NCI-H2029 treated with DMSO at 0.1 percent for 48 hours (cell line): Measurements from ENCODE around the gene RPL32.
A peak's percentile ranks its signal among the peaks of the same experiment; 100 is the strongest.
"Not testable (repeated sequence)": the region's sequence is repeated elsewhere in the genome, so short reads cannot be mapped to it uniquely, and the experiment has no call there.

Experiments used
- DNase-seq: peaks from one replicate; lab custom pipeline; 2025; lab: John Stamatoyannopoulos, UW

The RPL32 gene

GRCh38 chr3:12808587-12808986 lies 32.8 kb downstream of the RPL32 start:
- no peak for DNase-seq

DNA sequence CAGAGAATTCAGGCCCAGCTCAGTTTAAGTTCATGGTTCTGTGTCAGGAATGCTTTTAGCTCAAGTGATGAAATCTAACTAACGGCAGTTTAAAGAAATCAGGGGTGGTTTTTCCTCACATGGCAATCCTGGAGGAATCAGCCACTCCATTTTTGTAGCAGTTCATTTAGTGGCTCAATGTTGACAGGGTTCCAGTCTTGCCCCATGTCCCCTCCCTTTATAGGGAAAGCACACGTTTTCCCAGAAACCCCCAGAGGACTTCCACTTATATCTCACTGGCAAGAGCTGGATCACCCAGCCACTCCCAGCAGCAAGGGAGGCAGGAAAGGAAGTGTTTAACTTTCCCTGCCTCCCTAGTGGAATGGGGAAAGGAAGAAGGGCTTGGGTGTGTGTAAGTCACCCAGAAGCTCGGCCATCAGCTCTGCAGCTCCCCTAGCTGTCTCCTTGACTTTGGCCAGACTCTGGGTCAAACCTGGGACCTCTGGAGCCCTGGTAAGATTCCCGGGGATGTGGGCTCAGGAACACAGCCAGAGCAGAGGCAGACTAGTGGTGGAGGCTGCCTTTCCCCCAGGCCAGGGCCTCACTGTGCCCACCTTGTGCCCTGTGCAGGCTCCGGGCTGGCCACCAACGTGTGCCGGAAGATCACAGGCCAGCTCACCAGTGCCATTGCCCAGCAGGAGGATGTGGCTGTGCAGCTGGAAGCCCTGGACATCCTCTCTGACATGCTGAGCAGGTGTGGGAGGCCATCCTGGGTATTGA lies 33.6 kb downstream of the RPL32 start:
- no peak for DNase-seq

DNA sequence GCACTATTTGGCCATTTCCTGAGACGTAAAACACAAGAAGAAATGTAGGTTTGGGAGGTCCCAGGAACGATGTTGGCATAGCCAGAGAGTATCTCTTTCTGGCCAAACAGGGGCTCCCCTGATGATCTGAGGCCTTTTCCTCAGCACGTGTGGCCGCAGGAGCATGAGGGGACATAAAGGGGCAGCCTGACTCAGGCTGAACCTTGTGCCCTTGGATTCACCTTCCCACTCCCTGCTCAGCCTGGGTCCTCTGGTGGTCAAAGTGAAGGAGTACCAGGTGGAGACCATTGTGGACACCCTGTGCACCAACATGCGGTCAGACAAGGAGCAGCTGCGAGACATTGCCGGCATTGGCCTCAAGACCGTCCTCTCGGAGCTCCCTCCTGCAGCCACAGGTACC lies 34.3 kb downstream of the RPL32 start:
- no peak for DNase-seq

DNA sequence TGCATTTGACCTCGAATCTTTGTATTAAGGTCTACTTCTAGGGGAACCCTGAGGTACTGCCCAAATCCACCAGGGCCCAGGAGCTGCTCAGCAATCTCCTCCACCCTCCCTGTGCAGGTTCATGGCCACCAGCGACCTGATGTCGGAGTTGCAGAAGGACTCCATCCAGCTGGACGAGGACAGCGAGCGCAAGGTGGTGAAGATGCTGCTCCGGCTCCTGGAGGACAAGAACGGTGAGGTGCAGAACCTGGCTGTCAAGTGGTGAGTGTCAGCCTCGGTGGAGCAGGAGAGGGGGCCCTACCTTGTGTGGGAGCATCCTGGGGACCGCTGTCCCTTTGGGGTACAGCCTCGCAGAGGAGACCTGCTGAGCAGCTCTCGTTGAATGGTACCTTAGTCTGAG lies 38.0 kb downstream of the RPL32 start:
- DNase-seq = no peak

- no peak for DNase-seq
These were observed 41.6 kb downstream of the RPL32 start for GRCh38 chr3:12799525-12800440.

DNA sequence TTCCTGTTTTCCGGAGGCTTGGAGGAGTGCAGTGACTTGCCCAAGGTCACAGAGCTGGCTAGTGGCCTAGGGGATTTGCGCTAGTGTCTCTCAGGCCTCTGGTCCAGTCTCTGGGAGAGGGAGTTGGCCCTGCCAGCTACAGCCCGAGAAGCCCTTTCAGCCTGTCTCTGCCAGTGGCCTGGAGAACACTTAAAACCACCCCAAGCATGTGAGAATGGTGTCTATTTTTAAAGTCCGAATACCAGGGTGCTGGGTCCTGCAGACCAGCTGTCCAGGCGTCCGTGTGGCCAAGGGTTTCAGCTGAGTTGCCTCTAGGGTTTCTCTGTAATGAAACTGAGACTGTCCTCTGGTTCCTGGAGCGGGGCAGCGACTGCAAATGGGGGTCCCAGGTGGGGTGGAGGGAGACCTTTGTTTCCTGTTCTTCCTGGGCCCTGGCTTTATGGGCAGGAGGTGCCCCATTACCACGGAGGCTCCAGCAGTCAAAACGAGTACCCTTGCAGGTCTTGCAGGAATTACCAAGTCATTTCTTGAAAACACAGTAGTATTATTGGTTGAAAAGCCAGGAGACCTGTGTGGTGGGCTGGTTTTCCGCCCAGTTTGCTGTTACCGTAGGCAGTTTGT lies 42.7 kb downstream of the RPL32 start:
- no peak for DNase-seq

DNA sequence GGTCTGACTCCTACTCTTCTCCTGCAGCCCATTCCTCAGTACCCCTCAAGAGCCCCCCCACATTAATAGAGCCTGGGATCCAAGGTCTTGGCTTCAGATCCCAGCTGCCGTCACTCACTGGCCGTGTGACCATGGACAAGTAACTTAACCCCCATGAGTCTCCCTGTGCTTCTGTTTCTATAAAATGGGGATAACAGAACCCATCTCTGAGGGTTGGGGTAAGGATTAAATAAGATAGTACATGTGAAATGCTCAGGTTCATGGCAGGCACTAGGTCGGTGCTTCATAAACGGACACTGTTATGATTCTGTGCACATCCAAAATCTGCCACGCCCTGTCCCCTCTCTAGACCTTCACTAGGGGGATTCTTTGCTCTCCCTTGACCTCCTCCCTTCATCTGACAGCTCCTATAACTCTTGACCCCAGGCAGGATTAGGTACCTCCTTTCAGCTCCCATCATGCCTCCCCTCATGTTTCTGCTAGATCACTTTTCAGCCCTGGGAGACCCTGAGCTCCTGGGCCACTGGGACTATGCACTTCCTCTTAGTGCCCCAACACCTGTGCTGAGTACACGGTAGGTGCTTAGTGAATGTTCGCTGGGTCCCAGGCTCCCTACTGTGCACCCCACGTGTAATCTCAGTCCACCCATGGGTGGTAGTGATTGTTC lies 43.3 kb downstream of the RPL32 start:
- no peak for DNase-seq

GRCh38 chr3:12797124-12797891 lies 44.1 kb downstream of the RPL32 start:
- DNase-seq = no peak

- DNase-seq = peak; percentile 27
These were observed 44.9 kb downstream of the RPL32 start, which contains the start of gene CAND2 for GRCh38 chr3:12796171-12797123. Gene CAND2, plus strand, starts transcription at chr3:12796680. Its CDS starts 41 bp downstream, at chr3:12796721.

DNA sequence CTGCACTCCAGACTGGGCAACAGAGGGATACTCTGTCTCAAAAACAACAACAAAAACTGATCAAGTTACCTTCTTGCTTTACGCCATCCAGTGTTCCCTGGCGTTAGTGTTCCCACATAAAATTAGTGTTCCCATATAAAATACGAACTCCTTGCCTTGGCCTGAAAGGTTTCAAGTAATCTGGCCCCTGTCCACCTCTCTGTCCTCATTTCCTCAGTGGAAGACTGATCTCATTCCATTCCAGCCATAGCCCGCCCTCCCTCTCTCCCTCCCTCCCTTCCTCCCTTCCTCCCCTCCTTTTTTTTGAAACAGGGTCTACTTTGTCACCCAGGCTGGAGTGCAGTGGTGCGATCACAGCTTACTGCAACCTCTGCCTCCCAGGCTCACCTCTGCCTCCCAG lies 47.7 kb downstream of the RPL32 start:
- DNase-seq = no peak

DNA sequence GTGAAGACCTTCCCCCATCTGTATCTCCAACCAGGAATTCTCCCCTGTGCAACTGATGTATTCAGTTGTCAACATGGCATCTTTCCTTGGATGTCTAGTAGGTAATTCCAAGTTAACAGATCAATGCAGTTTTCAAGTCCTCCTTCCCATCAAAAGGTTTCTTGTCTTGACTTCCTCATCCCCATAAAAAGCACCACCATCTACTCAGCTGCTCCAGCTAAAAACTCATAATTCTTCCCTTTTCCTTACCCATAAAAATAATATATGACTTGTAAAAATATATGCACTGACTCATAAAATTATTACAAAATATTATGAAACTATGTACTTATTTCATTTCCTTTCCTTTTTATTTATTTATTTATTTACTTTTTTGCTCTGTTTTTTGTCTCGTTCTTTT lies 49.9 kb downstream of the RPL32 start:
- DNase-seq = no peak

DNA sequence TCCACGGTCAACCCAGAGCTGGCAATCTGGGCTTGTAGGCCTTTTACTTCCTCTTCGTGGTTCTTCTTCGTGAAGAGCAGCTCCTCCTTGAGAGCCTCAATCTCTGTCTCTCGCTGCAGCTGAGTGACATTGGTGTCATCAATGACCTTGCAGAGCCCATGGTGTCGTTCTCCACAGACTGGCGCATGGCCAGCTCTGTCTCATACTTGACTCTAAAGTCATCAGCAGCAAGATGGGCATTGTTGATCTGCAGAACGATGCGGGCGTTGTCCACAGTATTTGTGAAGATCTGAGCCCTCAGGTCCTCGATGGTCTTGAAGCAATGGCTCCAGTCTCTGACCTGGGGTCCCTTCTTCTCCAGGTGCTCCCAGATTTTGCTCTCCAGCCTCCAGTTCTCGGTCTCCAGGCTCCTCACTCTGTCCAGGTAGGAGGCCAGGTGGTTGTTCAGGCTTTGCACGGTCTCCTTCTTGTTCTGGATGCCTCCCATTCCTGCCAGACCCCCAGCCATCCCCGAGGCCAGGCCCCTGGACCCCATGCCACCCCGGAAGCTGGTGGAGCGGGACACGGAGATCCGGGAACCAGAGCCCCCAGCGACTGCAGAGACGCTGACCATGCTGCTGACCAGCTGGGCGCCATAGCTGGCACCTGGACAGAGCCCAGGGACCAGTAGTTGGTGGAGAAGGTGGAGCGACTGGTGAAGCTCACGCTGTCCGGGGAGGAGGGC lies 53.2 kb downstream of the RPL32 start:
- DNase-seq = not testable (repeated sequence)

GRCh38 chr3:12787346-12787745 lies 54.0 kb downstream of the RPL32 start:
- not testable (repeated sequence) for DNase-seq

- DNase-seq = no peak
These were observed 56.3 kb downstream of the RPL32 start for GRCh38 chr3:12785096-12785495.
